ENCODE measurements around the gene OR4D1.

- TF ChIP-seq CTCF (IDR thresholded peaks at IDR 0.05; ENCODE audit: insufficient read depth, low read depth, low read length) (no peak), EZH2 (IDR thresholded peaks at IDR 0.05; ENCODE audit: insufficient read depth, low read length) (no peak)
Measured at GRCh38 chr17:58174871-58175270, 26.7 kb downstream of the OR4D1 start.
